HL-60 (cell line): ENCODE results near the gene GATC.

ENCODE experiments used
- DNase-seq, 2 experiments: peaks; one replicate each; pipeline ENCODE4 v3.0.0-alpha.2; 2010 to 2020; ENCODE audit warnings: low read depth in 1 of 2, low spot score in 1 of 2
- H3K27ac ChIP-seq: fragments of 250-450 bp; sonication (Bioruptor Pico); replicated peaks from 2 replicates; pipeline ENCODE4 v1.5.1; 2020; ENCODE audit warnings: mild to moderate bottlenecking, moderate library complexity
- H3K27me3 ChIP-seq: fragments of 250-450 bp; sonication (Bioruptor Pico); 2 replicates; pipeline ENCODE4 v1.5.1; 2021; ENCODE audit warnings: mild to moderate bottlenecking, moderate library complexity; ENCODE audit not compliant: insufficient read depth, poor library complexity, severe bottlenecking
- H3K4me3 ChIP-seq: replicated peaks from 2 replicates; pipeline ENCODE4 v1.5.1; 2011; ENCODE audit warnings: mild to moderate bottlenecking, control low read depth, low read length; ENCODE audit not compliant: insufficient read depth
- GABPA ChIP-seq: IDR thresholded peaks from 2 replicates; pipeline ENCODE4 v1.6.1; 2012; ENCODE audit warnings: low read depth
- POLR2AphosphoS5 ChIP-seq: IDR thresholded peaks from 2 replicates; pipeline ENCODE4 v1.6.1; 2012; ENCODE audit warnings: low read depth
- SPI1 ChIP-seq: IDR thresholded peaks from 2 replicates; pipeline ENCODE4 v1.6.1; 2012; ENCODE audit warnings: low read depth, mild to moderate bottlenecking, borderline replicate concordance
- TF ChIP-seq, protein P1 (sequence below): IDR thresholded peaks from one replicate; pipeline ENCODE4 v1.5.1; 2011; ENCODE audit warnings: low read length, control low read depth, inconsistent platforms; ENCODE audit not compliant: insufficient read depth
- TF ChIP-seq, protein P2 (sequence below): IDR thresholded peaks from 2 replicates; pipeline ENCODE4 v1.6.1; 2012; ENCODE audit warnings: low read depth; ENCODE audit not compliant: insufficient replicate concordance

GATC gene

DNA sequence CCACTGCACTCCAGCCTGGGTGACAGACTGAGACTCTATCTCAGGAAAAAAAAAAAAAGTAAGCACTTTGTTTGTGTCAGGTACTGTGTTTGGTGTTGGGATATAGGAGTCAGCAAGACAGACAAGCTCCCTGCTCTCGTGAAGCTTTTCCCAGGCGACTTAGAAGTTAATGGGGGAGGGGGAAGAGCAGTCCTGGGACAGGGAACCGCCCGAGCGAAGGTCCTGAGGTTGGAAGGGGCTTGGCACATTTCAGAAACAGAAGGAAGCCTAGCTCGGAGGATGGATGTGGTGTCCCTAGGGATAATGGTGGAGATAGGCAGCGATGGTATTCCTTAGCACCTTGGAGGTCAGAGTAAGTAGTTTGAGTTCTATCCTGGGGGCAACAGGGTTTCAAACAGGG, 16.9 kb upstream of the GATC start:
- H3K27ac ChIP-seq = no peak overlapping the region
- H3K4me3 ChIP-seq = no peak overlapping the region
- no peaks in the 10 kb centered on the region for H3K27me3 ChIP-seq
- TF ChIP-seq POLR2AphosphoS5 (no peak), GABPA (no peak), SPI1 (no peak)
- TF ChIP-seq, protein P1, sequence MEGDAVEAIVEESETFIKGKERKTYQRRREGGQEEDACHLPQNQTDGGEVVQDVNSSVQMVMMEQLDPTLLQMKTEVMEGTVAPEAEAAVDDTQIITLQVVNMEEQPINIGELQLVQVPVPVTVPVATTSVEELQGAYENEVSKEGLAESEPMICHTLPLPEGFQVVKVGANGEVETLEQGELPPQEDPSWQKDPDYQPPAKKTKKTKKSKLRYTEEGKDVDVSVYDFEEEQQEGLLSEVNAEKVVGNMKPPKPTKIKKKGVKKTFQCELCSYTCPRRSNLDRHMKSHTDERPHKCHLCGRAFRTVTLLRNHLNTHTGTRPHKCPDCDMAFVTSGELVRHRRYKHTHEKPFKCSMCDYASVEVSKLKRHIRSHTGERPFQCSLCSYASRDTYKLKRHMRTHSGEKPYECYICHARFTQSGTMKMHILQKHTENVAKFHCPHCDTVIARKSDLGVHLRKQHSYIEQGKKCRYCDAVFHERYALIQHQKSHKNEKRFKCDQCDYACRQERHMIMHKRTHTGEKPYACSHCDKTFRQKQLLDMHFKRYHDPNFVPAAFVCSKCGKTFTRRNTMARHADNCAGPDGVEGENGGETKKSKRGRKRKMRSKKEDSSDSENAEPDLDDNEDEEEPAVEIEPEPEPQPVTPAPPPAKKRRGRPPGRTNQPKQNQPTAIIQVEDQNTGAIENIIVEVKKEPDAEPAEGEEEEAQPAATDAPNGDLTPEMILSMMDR = no peak
- TF ChIP-seq, protein P2, sequence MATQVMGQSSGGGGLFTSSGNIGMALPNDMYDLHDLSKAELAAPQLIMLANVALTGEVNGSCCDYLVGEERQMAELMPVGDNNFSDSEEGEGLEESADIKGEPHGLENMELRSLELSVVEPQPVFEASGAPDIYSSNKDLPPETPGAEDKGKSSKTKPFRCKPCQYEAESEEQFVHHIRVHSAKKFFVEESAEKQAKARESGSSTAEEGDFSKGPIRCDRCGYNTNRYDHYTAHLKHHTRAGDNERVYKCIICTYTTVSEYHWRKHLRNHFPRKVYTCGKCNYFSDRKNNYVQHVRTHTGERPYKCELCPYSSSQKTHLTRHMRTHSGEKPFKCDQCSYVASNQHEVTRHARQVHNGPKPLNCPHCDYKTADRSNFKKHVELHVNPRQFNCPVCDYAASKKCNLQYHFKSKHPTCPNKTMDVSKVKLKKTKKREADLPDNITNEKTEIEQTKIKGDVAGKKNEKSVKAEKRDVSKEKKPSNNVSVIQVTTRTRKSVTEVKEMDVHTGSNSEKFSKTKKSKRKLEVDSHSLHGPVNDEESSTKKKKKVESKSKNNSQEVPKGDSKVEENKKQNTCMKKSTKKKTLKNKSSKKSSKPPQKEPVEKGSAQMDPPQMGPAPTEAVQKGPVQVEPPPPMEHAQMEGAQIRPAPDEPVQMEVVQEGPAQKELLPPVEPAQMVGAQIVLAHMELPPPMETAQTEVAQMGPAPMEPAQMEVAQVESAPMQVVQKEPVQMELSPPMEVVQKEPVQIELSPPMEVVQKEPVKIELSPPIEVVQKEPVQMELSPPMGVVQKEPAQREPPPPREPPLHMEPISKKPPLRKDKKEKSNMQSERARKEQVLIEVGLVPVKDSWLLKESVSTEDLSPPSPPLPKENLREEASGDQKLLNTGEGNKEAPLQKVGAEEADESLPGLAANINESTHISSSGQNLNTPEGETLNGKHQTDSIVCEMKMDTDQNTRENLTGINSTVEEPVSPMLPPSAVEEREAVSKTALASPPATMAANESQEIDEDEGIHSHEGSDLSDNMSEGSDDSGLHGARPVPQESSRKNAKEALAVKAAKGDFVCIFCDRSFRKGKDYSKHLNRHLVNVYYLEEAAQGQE = no peak
- no peak for DNase-seq

DNA sequence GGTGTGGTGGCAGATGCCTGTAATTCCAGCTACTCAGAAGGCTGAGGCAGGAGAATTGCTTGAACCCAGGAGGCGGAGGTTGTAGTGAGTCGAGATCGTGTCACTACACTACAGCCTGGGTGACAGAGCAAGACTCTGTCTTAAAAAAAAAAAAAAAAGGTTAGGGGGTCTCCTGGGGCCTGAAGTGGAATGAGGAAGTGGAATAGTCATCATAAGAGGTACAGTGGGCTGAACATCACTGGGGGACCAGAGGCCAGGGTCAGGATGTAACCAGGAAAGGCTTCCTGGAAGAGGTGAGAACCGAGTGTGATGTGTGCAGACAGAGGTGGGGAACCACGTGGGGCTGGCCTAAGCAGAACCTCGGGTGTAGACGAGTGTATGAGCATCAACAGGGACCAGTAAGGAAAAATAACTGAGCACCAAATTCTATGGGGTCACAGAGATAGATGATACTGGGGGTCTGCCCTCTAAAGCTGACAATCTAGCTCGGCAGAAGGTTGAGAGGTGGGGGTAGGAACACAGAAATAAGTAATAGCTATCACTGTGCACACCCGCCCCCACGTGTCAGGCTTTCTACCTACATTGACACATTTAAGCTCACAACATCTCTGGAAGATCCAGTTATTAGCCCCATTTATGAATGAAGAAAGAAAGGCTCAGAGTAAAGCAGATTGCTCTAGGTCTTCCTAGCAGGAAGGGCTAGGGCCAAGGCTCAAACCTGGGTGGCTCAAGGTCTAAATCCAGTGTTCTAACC, 13.3 kb upstream of the GATC start:
- Histone ChIP-seq H3K27ac (no peak overlapping the region), H3K4me3 (no peak overlapping the region), H3K27me3 (no peaks in the 10 kb centered on the region)
- TF ChIP-seq, protein P1 = no peak
- TF ChIP-seq GABPA (no peak), SPI1 (0 out of 2 replicates have a peak, but pooled peaks have one; percentile 6), POLR2AphosphoS5 (no peak)
- TF ChIP-seq, protein P2 = no peak
- DNase-seq = no peak

DNA sequence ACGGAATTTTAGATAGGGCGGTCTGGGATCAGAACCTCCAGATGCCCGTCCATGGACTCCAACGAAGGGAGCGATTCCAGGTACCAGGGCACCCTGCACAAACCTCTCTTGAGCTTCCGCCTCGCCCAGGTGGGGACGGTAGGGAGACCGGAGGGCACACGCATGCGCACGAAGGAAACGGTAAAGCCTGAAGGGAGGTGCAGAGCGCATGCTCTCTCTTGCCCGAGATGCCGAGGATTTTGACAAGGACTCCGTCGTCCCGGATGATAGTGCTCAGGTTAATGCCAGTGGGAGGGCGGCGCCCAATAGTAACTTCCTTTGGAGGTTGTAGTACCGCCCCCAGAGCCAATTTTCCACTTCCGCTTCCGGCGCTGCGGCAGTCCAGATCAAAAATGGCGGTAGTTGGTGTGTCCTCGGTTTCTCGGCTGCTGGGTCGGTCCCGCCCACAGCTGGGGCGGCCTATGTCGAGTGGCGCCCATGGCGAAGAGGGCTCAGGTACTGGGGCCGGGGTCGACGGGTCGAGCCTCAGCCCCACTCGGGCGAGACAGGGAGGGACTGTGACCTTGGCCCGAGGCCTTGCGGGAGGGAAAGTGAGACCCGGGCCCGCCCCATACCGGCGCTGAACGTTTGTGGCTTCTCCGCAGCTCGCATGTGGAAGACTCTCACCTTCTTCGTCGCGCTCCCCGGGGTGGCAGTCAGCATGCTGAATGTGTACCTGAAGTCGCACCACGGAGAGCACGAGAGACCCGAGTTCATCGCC, 8.3 kb upstream of the GATC start, which contains the start of gene COX6A1:
COX6A1 (plus strand) TSS at position 379 of the 760 bp plus-strand sequence; CDS start at position 393, 14 bp downstream.
- peak within 1 kb of the TSS; percentile 95 for H3K4me3 ChIP-seq
- TF ChIP-seq, protein P2 = peak; percentile 51
- peak; percentile 86; the same call in 1 of the 2 replicates for TF ChIP-seq SPI1
- peak; percentile 70 for TF ChIP-seq POLR2AphosphoS5
- TF ChIP-seq, protein P1 = no peak
- peak; percentile 89 for TF ChIP-seq GABPA
- H3K27ac ChIP-seq = peak within 1 kb of the TSS; percentile 87
- peak; percentile 99 for DNase-seq
- no peaks in the 10 kb centered on the region for H3K27me3 ChIP-seq
